Measurements from ENCODE around the gene PPP2R3A. TPM values are rescaled to one million over a fixed set of nuclear protein-coding genes. Genes with fewer than 3 reads are reported as not detected.
"Not testable (repeated sequence)": the region's sequence is repeated elsewhere in the genome, so short reads cannot be mapped to it uniquely, and the experiment has no call there.

Gene PPP2R3A
- total RNA-seq, 2 donors from 2014 or later = 49.5 to 71.9 TPM

- Histone ChIP-seq H3K4me3 (no peak overlapping the region), H3K4me1 (peaks cover 0 to 11% of the 10 kb centered on the region in 2 donors), H3K9me3 (no peaks in the 10 kb centered on the region), H3K27me3 (no peaks in the 10 kb centered on the region), H3K27ac (no peak overlapping the region), H3K36me3 (no peaks in the 10 kb centered on the region)
- TF ChIP-seq CTCF (IDR thresholded peaks at IDR 0.05) = no peak
- no peak for DNase-seq (ENCODE audit: low spot score)
Measured at GRCh38 chr3:135930255-135930654, 35.3 kb upstream of the PPP2R3A start.

- not testable (repeated sequence) for H3K9me3 ChIP-seq; H3K27me3 ChIP-seq; H3K36me3 ChIP-seq; H3K4me3 ChIP-seq; H3K27ac ChIP-seq; H3K4me1 ChIP-seq; DNase-seq (ENCODE audit: low spot score)
Measured at GRCh38 chr3:135935171-135935570, 30.4 kb upstream of the PPP2R3A start.

- H3K27me3 ChIP-seq; H3K27ac ChIP-seq; H3K4me3 ChIP-seq; DNase-seq (ENCODE audit: low spot score); H3K9me3 ChIP-seq; H3K36me3 ChIP-seq; H3K4me1 ChIP-seq: not testable (repeated sequence)
Measured at GRCh38 chr3:135937766-135938165, 27.8 kb upstream of the PPP2R3A start.

GRCh38 chr3:135944831-135945230 is 20.7 kb upstream of the PPP2R3A start:
- Histone ChIP-seq H3K27me3 (no peaks in the 10 kb centered on the region), H3K36me3 (no peaks in the 10 kb centered on the region), H3K4me3 (no peak overlapping the region), H3K27ac (no peak overlapping the region), H3K9me3 (peaks cover 0 to 14% of the 10 kb centered on the region in 2 donors), H3K4me1 (no peaks in the 10 kb centered on the region)
- TF ChIP-seq CTCF (IDR thresholded peaks at IDR 0.05) = no peak
- no peak for DNase-seq (ENCODE audit: low spot score)

GRCh38 chr3:135950941-135951340 is 14.6 kb upstream of the PPP2R3A start:
- no peak for TF ChIP-seq CTCF (IDR thresholded peaks at IDR 0.05)
- H3K4me3 ChIP-seq = no peak overlapping the region
- H3K36me3 ChIP-seq = no peaks in the 10 kb centered on the region
- no peaks in the 10 kb centered on the region for H3K27me3 ChIP-seq
- peaks cover 0 to 11% of the 10 kb centered on the region in 2 donors for H3K9me3 ChIP-seq
- no peak for DNase-seq (ENCODE audit: low spot score)
- no peaks in the 10 kb centered on the region for H3K4me1 ChIP-seq
- H3K27ac ChIP-seq = no peak overlapping the region

- H3K4me3 ChIP-seq = no peak overlapping the region
- no peak for DNase-seq (ENCODE audit: low spot score)
Measured at GRCh38 chr3:135964160-135964955, 1.2 kb upstream of the PPP2R3A start.

More at GRCh38 chr3:135964160-135964955, 1.2 kb upstream of the PPP2R3A start:
- Histone ChIP-seq H3K9me3 (peaks cover 0 to 16% of the 10 kb centered on the region in 2 donors), H3K27me3 (no peaks in the 10 kb centered on the region), H3K4me1 (peaks cover 0 to 30% of the 10 kb centered on the region in 2 donors), H3K27ac (no peak overlapping the region), H3K36me3 (no peaks in the 10 kb centered on the region)
- no peak for TF ChIP-seq CTCF (IDR thresholded peaks at IDR 0.05)

All from right atrium auricular region (tissue), 2 donors.